OCI-LY3 (cell line): ENCODE data around the gene PCNX2.

Experiments used
- H2AFZ ChIP-seq: fragments of 200-600, 300-600 bp; shearing (Covaris generic); 2 replicates; pipeline ENCODE4 v1.6.0; 2014; ENCODE audit warnings: antibody characterized with exemption, low read depth, low read length
- H3K27ac ChIP-seq: fragments of 200-600, 300-600 bp; sonication (generic); 2 replicates; pipeline ENCODE4 v1.5.1; 2014; ENCODE audit warnings: mild to moderate bottlenecking, low read length, moderate library complexity, mixed read lengths
- H3K27me3 ChIP-seq: fragments of 200-600, 300-600 bp; sonication (generic); 2 replicates; pipeline ENCODE4 v1.6.1; 2014; ENCODE audit warnings: low read depth, low read length, mixed read lengths
- H3K36me3 ChIP-seq: fragments of 200-600, 300-600 bp; sonication (generic); replicated peaks from 2 replicates; pipeline ENCODE3; 2014; ENCODE audit warnings: low read depth, low read length, mixed read lengths
- H3K4me1 ChIP-seq: fragments of 300-600, 200-600 bp; sonication (generic); 2 replicates; pipeline ENCODE4 v1.6.1; 2014; ENCODE audit warnings: low read length, mixed read lengths
- H3K4me2 ChIP-seq: fragments of 200-600, 300-600 bp; sonication (generic); 2 replicates; pipeline ENCODE4 v1.6.1; 2014; ENCODE audit warnings: low read length, mixed read lengths
- H3K4me3 ChIP-seq: fragments of 300-600, 200-600 bp; sonication (generic); 2 replicates; pipeline ENCODE4 v1.5.1; 2014; ENCODE audit warnings: antibody characterized with exemption, mild to moderate bottlenecking, low read length, moderate library complexity
- H3K79me2 ChIP-seq: fragments of 300-600, 200-600 bp; shearing (Covaris generic); 2 replicates; pipeline ENCODE4 v1.6.1; 2014; ENCODE audit warnings: mild to moderate bottlenecking, low read length, mixed read lengths
- H3K9ac ChIP-seq: fragments of 300-600, 200-600 bp; shearing (Covaris generic); 2 replicates; pipeline ENCODE4 v1.6.0; 2014; ENCODE audit warnings: mild to moderate bottlenecking, low read length, moderate library complexity
- H3K9me3 ChIP-seq: fragments of 200-600, 300-600 bp; shearing (Covaris generic); 2 replicates; pipeline ENCODE4 v1.6.1; 2014; ENCODE audit warnings: low read length, mixed read lengths; ENCODE audit not compliant: insufficient read depth
- H4K20me1 ChIP-seq: fragments of 200-600, 300-600 bp; sonication (generic); 2 replicates; pipeline ENCODE4 v1.6.1; 2016; ENCODE audit warnings: low read length, mixed read lengths; ENCODE audit not compliant: insufficient read depth
- EZH2phosphoT487 ChIP-seq: fragments of 200-600 bp; shearing (Covaris generic); IDR thresholded peaks from 2 replicates; pipeline ENCODE4 v1.6.1; 2018; ENCODE audit warnings: antibody characterized with exemption, mixed run types, low read depth
- TF ChIP-seq, protein P1 (sequence below): fragments of 200-600, 300-600 bp; sonication (generic); IDR thresholded peaks from 2 replicates; pipeline ENCODE4 v1.5.1; 2014; ENCODE audit warnings: antibody characterized with exemption, low read length, low read depth

Gene PCNX2

DNA sequence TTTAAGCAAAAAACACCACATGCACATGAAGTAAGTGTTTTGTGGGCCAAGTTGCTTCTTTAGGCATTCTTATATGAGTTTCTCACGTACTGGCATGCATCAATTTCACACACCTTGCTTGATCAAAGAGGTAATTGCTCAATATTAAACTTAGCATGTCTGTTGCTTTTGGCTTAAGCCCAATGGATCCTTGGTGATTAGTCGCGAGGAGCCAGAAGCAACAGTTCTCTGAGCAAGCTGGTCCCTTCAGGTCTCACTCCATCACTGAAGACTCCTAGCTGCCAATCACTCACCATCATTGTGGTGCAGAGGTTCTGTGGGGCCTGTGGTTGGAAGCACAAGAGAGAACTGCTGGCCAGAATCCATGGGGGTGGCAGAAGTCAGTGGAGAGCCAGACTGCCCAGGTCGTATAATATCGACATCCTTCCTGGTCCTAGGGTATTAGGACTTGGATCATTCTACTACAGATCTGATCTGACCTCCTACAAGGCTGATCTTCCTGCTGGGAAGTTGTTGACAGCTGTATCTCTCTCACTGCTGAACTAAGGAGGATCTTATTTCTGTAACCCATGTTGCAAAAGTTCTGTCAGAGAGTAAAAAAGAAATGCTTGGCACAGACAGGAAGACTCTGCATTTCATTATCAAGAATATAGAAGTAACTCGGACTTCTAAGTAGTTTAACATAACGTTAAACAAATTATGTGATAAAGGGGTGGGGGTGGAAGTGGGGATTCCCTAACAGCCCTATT lies 204.6 kb downstream of the PCNX2 start:
- H3K27me3 ChIP-seq: no peaks in the 10 kb centered on the region
- H2AFZ ChIP-seq: no peak overlapping the region
- no peaks in the 10 kb centered on the region for H3K9me3 ChIP-seq
- TF ChIP-seq EZH2phosphoT487: no peak
- TF ChIP-seq, protein P1, sequence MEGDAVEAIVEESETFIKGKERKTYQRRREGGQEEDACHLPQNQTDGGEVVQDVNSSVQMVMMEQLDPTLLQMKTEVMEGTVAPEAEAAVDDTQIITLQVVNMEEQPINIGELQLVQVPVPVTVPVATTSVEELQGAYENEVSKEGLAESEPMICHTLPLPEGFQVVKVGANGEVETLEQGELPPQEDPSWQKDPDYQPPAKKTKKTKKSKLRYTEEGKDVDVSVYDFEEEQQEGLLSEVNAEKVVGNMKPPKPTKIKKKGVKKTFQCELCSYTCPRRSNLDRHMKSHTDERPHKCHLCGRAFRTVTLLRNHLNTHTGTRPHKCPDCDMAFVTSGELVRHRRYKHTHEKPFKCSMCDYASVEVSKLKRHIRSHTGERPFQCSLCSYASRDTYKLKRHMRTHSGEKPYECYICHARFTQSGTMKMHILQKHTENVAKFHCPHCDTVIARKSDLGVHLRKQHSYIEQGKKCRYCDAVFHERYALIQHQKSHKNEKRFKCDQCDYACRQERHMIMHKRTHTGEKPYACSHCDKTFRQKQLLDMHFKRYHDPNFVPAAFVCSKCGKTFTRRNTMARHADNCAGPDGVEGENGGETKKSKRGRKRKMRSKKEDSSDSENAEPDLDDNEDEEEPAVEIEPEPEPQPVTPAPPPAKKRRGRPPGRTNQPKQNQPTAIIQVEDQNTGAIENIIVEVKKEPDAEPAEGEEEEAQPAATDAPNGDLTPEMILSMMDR: no peak
- no peak overlapping the region for H3K4me2 ChIP-seq
- H3K9ac ChIP-seq: no peak overlapping the region
- H3K27ac ChIP-seq: no peak overlapping the region
- no peaks in the 10 kb centered on the region for H3K79me2 ChIP-seq
- peaks cover 6% of the 10 kb centered on the region; the same call in 1 of the 2 replicates for H3K4me1 ChIP-seq
- no peaks in the 10 kb centered on the region for H3K36me3 ChIP-seq
- no peaks in the 10 kb centered on the region for H4K20me1 ChIP-seq
- H3K4me3 ChIP-seq: no peak overlapping the region

DNA sequence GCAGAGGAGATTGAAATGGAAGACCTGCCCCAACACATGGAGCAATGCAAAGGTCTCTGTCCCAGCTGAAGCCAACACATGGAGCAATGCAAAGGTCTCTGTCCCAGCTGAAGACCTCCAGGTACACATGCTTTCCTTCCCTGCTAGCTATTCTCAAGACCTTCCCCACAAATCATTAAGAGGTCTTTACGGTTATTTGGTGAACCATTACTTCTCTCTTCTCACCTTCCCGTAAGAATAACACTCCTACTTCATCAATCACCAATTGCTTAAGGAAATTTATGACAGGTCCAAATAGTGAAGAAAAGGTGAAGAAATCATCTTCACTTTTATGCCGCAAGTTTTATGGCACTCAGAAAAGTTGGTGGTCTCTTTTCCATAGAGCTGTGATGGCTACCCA lies 206.3 kb downstream of the PCNX2 start:
- Histone ChIP-seq H3K27ac (no peak overlapping the region), H3K79me2 (no peaks in the 10 kb centered on the region), H3K4me1 (peaks cover 6% of the 10 kb centered on the region; the same call in 1 of the 2 replicates), H3K4me3 (no peak overlapping the region), H3K9me3 (no peaks in the 10 kb centered on the region), H3K4me2 (no peak overlapping the region), H3K27me3 (no peaks in the 10 kb centered on the region), H2AFZ (no peak overlapping the region), H3K36me3 (no peaks in the 10 kb centered on the region), H4K20me1 (no peaks in the 10 kb centered on the region), H3K9ac (no peak overlapping the region)
- TF ChIP-seq, protein P1: no peak
- TF ChIP-seq EZH2phosphoT487: no peak

GRCh38 chr1:233088613-233089012 lies 206.9 kb downstream of the PCNX2 start:
- H2AFZ ChIP-seq: no peak overlapping the region

More at GRCh38 chr1:233088613-233089012, 206.9 kb downstream of the PCNX2 start:
- Histone ChIP-seq H3K27me3 (no peaks in the 10 kb centered on the region), H3K4me1 (peaks cover 6% of the 10 kb centered on the region; the same call in 1 of the 2 replicates), H3K9ac (no peak overlapping the region), H3K9me3 (no peaks in the 10 kb centered on the region), H3K4me2 (no peak overlapping the region), H3K36me3 (no peaks in the 10 kb centered on the region), H3K79me2 (no peaks in the 10 kb centered on the region), H4K20me1 (no peaks in the 10 kb centered on the region), H3K27ac (no peak overlapping the region), H3K4me3 (no peak overlapping the region)
- TF ChIP-seq, protein P1: no peak
- TF ChIP-seq EZH2phosphoT487: no peak
